Measurements from ENCODE around the gene SLC45A1. TPM values are rescaled to one million over a fixed set of nuclear protein-coding genes. Genes with fewer than 3 reads are reported as not detected.

The SLC45A1 gene
- total RNA-seq, 2 experiments from 2014 or later, result 0.16 to 0.56 TPM

- Mint-ChIP-seq H3K36me3 (ENCODE audit: low read depth) (peaks cover 16% of the 10 kb centered on the region), H3K9me3 (no peaks in the 10 kb centered on the region), H3K4me3 (no peak overlapping the region), H3K27me3 (no peaks in the 10 kb centered on the region), H3K27ac (no peak overlapping the region), H3K4me1 (ENCODE audit: low read depth) (no peaks in the 10 kb centered on the region)
- DNase-seq, result no peak
- ChIA-PET CTCF (interaction anchor here (1.9 kb wide), 1 partner anchor 367 kb away, joined by 5 read pairs; no protein-coding TSS in a partner anchor), POLR2A (interaction anchor here (0.6 kb wide), 1 partner anchor 24 kb away, joined by 3 read pairs; no protein-coding TSS in a partner anchor)
- TF ChIP-seq CTCF (IDR thresholded peaks at IDR 0.05), result no peak
- intact Hi-C loops (cut with micrococcal nuclease), result no loop called here
- no peak for ATAC-seq
Observed at GRCh38 chr1:8358897-8359616, 41.1 kb downstream of the SLC45A1 start.

GRCh38 chr1:8359617-8360481, 41.9 kb downstream of the SLC45A1 start:
- intact Hi-C loops (cut with micrococcal nuclease), result no loop called here
- H3K27me3 Mint-ChIP-seq, result no peaks in the 10 kb centered on the region
- H3K36me3 Mint-ChIP-seq (ENCODE audit: low read depth), result peaks cover 16% of the 10 kb centered on the region
- H3K4me3 Mint-ChIP-seq, result no peak overlapping the region
- ChIA-PET CTCF (interaction anchor here (1.9 kb wide), 1 partner anchor 367 kb away, joined by 5 read pairs; no protein-coding TSS in a partner anchor), POLR2A (no interaction called here)
- no peak for ATAC-seq
- no peak for TF ChIP-seq CTCF (IDR thresholded peaks at IDR 0.05)
- no peak overlapping the region for H3K27ac Mint-ChIP-seq
- H3K9me3 Mint-ChIP-seq, result no peaks in the 10 kb centered on the region
- H3K4me1 Mint-ChIP-seq (ENCODE audit: low read depth), result no peaks in the 10 kb centered on the region
- DNase-seq, result no peak

GRCh38 chr1:8360493-8361197, 42.7 kb downstream of the SLC45A1 start:
- Mint-ChIP-seq H3K4me3 (no peak overlapping the region), H3K4me1 (ENCODE audit: low read depth) (no peaks in the 10 kb centered on the region), H3K36me3 (ENCODE audit: low read depth) (peaks cover 16% of the 10 kb centered on the region), H3K27ac (no peak overlapping the region), H3K27me3 (no peaks in the 10 kb centered on the region), H3K9me3 (no peaks in the 10 kb centered on the region)
- no peak for TF ChIP-seq CTCF (IDR thresholded peaks at IDR 0.05)
- ChIA-PET CTCF (no interaction called here), POLR2A (no interaction called here)
- DNase-seq (no peak), ATAC-seq (no peak)
- intact Hi-C loops (cut with micrococcal nuclease), result no loop called here

- Mint-ChIP-seq H3K36me3 (ENCODE audit: low read depth) (peaks cover 16% of the 10 kb centered on the region), H3K9me3 (no peaks in the 10 kb centered on the region), H3K27me3 (no peaks in the 10 kb centered on the region), H3K4me3 (no peak overlapping the region), H3K27ac (no peak overlapping the region), H3K4me1 (ENCODE audit: low read depth) (no peaks in the 10 kb centered on the region)
- POLR2A ChIA-PET, result no interaction called here
- CTCF ChIA-PET, result no interaction called here
- TF ChIP-seq CTCF (IDR thresholded peaks at IDR 0.05), result no peak
- DNase-seq, result no peak
- intact Hi-C loops (cut with micrococcal nuclease), result no loop called here
- ATAC-seq, result no peak
Observed at GRCh38 chr1:8361198-8361849, 43.4 kb downstream of the SLC45A1 start.

Measured in activated CD8-positive, alpha-beta T cell treated with anti-CD3 and anti-CD28 coated beads for 36 hours (primary cell).